ENCODE measurements around the gene ZNF609.

GRCh38 chr15:64560998-64561397 lies 100.6 kb downstream of the ZNF609 start:
- TF ChIP-seq, protein P1, sequence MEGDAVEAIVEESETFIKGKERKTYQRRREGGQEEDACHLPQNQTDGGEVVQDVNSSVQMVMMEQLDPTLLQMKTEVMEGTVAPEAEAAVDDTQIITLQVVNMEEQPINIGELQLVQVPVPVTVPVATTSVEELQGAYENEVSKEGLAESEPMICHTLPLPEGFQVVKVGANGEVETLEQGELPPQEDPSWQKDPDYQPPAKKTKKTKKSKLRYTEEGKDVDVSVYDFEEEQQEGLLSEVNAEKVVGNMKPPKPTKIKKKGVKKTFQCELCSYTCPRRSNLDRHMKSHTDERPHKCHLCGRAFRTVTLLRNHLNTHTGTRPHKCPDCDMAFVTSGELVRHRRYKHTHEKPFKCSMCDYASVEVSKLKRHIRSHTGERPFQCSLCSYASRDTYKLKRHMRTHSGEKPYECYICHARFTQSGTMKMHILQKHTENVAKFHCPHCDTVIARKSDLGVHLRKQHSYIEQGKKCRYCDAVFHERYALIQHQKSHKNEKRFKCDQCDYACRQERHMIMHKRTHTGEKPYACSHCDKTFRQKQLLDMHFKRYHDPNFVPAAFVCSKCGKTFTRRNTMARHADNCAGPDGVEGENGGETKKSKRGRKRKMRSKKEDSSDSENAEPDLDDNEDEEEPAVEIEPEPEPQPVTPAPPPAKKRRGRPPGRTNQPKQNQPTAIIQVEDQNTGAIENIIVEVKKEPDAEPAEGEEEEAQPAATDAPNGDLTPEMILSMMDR (IDR thresholded peaks at IDR 0.05 in 4 of 5, conservative IDR thresholded peaks at IDR 0.05 in 1 of 5), result no peak
- TF ChIP-seq POLR2A (IDR thresholded peaks at IDR 0.05), result no peak

Measured in gastrocnemius medialis (tissue), 4 donors.